Lower leg skin (tissue), 3 donors: ENCODE data around the gene NAV3.

ENCODE experiments used
- CTCF ChIP-seq, 3 donors: fragments of 450-650 bp; IDR thresholded peaks; one replicate each; pipeline ENCODE4 v1.5.1; 2016; ENCODE audit warnings: antibody characterized with exemption in 3 of 3, mild to moderate bottlenecking in 3 of 3, moderate library complexity in 2 of 3
- POLR2A ChIP-seq, 2 donors: fragments of 450-650 bp; IDR thresholded peaks; one replicate each; pipeline ENCODE4 v1.6.1; 2016 to 2017; ENCODE audit warnings: antibody characterized with exemption in 2 of 2, mild to moderate bottlenecking in 1 of 2, moderate library complexity in 1 of 2

- TF ChIP-seq CTCF (IDR thresholded peaks at IDR 0.05) (no peak), POLR2A (IDR thresholded peaks at IDR 0.05) (no peak)
Observed at GRCh38 chr12:78192979-78193378, 362.3 kb downstream of the NAV3 start.
